ENCODE results near the gene ZMYND8.
A peak's percentile ranks its signal among the peaks of the same experiment; 100 is the strongest.
"Not testable (repeated sequence)": the region's sequence is repeated elsewhere in the genome, so short reads cannot be mapped to it uniquely, and the experiment has no call there.

Gene ZMYND8

DNA sequence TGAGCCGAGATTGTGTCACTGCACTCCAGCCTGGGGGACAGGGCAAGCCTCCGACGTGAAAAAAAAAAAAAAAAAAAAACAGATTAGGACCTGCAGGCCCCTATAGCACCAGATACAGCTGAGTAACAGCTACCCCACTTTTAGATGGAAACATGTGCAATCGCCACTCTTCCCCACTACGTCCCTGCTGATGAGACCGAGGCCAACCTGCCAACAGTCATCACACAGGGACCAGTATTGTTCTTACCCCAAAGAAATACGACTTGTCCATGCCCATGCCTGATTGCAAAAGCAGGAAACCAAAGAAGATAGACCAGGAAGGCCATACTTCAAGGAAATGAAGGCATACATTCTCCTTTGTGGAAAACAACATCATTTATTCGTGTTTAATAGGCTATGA, 45.8 kb downstream of the ZMYND8 start:
- no peak for DNase-seq (ENCODE audit: low spot score)

DNA sequence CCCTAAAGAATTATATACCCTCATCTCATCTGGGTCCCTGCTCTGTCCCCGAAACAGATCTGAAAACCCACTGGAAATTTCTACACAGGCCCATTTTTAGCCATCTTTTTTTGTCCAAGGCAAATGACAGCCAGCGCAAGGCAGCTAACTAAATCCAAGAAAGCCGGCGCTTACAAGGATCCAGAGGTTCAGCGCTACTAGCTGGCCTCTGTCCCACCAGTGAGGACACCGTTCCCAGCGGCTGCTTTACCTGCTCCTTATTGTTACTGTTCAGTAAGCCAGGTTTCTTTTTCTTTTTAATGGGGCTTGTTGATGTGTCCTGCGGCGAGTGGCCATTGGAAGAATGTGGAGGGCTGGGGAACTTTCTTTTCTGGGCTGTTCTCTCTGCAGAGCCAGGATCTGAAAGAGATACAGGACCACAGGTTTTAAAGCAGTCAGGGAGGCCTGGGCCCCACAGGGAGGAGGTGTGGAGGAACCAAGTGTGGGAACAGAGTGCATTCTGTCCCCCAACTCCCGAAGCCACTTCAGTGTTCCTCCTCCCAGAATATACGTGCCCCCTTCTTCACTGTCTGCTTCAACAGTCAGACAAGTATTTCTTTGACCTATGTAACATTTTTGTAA, 46.6 kb downstream of the ZMYND8 start:
- DNase-seq (ENCODE audit: low spot score) = no peak

DNA sequence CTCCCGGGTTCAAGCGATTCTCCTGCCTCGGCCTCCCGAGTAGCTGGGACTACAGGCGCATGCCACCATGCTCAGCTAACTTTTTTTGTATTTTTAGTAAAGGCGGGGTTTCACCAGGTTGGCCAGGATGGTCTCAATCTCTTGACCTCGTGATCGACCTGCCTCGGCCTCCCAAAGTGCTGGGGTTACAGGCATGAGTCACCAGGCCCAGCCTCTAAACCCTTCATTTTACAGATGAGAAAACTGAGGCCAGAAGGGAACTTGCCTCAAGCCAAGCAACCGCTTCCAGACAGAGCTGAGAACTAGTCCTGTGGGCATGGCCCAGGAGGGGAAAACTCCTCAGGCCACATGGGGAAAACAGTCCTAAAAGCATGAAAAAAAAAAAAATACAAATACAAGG, 47.1 kb downstream of the ZMYND8 start:
- DNase-seq (ENCODE audit: low spot score) = no peak

DNA sequence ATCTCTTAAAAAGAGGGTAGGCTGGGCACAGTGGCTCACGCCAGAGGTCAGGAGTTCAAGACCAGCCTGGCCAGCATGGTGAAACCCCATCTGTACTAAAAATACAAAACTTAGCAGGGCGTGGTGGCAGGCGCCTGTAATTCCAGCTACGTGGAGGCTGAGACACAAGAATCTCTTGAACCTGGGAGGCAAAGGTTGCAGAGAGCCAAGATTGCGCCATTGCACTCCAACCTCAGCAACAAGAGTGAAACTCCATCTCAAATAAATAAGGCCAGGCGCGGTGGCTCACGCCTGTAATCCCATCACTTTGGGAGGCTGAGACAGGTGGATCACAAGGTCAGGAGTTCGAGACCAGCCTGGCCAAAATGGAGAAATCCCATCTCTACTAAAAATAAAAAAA, 48.9 kb downstream of the ZMYND8 start:
- not testable (repeated sequence) for DNase-seq (ENCODE audit: low spot score)

DNA sequence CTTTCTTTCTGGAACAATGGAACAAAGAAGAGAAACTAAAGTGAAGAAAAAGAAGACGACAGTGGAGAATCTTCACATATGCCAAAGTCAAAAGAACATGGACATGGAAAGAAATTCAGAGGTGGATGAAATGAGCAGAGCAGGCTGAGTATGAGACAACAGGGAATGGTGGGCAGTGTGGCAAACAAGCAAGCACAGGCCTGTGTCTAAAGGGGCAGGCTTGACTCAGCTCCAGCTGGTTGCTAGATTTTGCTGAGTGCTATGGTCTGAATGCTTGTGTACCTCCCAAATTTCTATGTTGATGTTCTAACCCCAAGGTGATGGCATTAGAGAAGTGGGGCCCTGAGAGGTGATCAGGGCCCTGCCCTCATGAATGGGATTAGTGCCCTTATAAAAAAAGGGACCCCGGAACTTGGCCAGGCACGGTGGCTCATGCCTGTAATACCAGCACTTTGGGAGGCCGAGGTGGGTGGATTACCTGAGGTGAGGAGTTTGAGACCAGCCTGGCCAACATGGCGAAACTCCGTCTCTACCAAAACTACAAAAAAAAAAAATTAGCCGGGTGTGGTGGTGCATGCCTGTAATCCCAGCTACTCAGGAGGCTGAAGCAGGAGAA, 49.6 kb downstream of the ZMYND8 start:
- no peak for DNase-seq (ENCODE audit: low spot score)

DNA sequence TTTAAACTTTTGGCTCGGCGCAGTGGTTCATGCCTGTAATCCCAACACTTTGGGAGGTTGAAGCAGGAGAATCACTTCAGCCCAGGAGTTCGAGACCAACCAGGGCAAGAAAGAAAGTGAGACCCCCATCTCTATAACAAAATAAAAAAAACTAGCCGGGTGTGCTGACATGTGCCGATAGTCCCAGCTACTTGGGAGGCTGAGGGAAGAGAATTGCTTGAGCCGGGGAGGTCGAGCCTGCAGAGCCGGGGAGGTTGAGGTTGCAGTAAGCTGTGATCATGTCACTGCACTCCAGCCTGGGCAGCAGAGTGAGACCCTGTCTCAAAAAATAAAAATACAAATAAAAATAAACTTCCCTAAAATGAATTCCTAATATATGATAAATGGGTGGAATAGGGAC, 50.4 kb downstream of the ZMYND8 start:
- no peak for DNase-seq (ENCODE audit: low spot score)

DNA sequence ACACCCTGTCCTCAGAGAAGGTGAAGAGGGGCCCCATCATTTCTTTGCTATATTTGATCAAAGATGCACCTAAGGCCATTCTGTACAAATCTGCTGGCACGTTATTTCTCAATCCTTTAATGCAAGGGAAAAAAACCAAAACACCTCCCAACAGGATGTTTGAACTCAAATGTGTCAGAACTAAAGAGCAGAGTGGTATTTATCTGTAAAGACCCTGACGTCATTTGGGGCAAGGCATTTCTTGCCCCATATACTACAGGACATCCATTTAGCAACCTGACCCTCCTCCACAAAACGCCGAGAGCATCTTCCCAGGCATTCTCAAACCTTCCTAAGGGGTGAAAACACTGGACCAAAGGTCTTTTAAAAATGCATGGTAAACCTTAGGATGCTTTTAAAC, 50.8 kb downstream of the ZMYND8 start:
- no peak for DNase-seq (ENCODE audit: low spot score)

DNA sequence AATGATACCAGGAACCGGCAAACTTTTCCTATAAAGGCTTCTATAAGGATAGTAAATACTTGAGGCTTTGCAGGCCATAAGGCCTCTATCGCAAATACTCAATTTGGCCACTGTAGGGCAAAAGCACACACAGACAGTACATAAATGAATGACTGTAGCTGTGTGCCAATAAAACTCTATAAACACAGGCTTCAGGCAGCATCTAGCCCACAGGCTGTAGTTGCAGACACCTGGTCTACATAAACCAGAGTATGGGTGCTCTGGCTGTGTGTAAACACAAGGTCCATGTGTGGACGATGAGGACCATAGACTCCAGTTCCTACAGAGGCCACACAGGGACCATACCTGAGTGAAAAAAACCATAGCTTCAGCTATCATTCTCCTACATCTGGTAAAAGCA, 52.2 kb downstream of the ZMYND8 start:
- DNase-seq (ENCODE audit: low spot score) = no peak

DNA sequence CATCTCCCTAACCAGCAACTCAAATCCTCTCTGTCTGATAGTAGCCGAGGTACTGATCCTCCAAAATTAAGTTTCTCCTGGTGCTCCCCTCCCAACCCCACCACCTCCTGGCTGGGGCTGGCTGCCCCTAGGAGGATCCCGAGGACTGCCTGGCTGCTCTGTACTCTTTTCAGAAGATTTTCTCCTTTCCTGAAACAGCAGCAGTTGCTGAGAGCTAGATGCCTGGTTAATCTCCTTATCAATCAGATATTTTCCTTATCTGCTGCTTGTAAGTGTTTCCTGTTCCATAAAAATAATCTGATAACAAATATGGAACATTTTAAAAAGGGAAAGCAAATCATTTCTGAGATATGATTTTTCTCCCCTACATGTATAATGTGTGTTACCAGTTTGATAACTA, 52.8 kb downstream of the ZMYND8 start:
- no peak for DNase-seq (ENCODE audit: low spot score)

DNA sequence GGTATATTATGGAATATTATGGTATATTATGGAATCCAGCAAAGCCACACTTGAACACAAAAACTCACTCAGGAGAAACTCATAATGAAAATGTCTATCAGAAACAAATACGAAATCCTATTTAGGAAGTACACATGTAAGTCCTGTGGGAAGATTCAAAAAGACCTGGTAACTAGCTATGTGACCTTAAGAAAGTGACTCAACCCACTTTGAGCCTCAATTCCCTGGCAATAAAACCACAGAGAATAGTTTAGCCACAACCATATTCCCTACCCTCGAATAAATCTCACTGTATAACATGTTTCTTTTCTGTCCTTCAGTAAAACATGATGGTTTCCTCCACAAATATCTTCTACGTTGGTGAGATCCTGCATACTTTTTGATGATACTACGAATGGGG, 56.4 kb downstream of the ZMYND8 start:
- DNase-seq (ENCODE audit: low spot score) = no peak

DNA sequence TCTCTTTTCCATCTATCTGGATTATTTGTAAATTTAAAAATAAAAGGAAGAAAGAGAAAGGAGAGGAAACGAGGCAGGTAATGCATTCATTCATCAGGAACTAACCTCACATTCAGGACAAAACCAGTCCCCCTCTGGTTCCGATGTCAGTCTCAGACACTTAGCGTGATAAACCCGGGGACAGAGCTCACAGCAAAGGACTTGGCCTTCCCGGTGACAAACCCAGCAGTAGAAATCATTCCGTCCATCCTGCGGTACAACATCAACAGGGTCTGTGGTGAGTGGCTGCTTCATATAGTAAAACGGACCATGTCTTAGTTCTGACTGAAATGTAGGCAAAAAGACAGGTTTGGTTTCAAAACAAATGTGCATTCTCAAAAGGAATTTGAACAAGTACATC, 57.9 kb downstream of the ZMYND8 start:
- DNase-seq (ENCODE audit: low spot score) = no peak

DNA sequence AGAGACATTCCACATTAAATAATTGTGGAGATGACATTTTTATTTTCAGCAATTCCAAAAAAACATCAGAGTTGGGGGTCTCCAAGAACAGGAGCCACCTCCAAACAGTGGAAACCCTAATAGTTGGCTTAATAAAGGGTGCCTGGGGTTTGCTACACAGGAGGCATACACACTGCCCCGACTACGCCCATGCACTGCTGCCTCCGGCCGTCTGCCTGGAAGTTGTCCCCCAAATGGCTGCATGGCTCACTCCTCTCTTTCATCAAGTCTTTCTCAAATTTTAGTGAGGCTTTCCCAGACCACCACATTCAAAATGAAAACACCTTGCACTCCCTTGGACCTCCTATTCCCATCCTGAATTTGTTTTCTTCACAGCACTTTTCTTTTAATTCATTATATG, 58.8 kb downstream of the ZMYND8 start:
- DNase-seq (ENCODE audit: low spot score) = no peak

DNA sequence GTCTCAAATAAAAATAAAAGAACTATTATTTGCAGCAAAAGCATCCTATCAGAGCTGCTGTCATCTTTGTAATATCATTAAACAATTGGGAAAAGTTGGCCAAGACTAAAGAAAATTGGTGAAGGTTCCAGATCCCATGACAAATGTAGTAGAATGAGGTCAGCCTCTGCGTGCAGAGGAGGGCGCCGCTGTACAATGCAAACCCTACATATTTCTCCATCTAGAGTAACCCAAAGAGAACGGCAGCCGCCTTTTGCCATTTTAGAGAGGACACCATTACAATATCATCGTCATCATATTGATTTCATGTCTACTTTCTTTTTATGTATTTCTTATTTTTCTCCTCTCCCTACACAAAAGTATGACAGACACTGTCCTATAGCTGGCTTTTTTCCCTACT, 59.5 kb downstream of the ZMYND8 start:
- DNase-seq (ENCODE audit: low spot score) = peak; percentile 43

DNA sequence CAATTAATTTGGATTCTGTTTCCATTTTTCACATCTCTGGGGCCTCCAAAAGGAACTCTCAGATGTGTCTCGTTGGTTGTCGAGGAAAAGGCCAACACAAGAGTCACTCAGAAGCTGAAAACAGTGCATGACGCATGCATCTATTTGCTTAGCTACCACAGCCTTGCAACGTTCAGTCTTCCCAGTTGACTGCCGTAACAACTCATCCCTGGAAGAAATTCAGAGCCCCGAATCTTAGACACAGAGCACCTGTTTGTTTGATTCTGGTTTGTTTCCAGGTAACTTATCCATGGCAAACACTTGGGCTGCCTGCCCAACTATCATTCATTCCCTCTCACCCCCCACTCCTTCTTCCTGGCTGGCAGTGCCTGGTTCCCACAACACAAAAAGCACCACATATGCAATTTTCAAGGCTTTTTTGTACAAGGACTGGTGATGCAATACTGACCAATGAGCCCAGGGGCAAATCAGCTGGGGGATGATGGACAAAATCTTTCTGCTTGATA, 60.5 kb downstream of the ZMYND8 start:
- DNase-seq (ENCODE audit: low spot score) = no peak

DNA sequence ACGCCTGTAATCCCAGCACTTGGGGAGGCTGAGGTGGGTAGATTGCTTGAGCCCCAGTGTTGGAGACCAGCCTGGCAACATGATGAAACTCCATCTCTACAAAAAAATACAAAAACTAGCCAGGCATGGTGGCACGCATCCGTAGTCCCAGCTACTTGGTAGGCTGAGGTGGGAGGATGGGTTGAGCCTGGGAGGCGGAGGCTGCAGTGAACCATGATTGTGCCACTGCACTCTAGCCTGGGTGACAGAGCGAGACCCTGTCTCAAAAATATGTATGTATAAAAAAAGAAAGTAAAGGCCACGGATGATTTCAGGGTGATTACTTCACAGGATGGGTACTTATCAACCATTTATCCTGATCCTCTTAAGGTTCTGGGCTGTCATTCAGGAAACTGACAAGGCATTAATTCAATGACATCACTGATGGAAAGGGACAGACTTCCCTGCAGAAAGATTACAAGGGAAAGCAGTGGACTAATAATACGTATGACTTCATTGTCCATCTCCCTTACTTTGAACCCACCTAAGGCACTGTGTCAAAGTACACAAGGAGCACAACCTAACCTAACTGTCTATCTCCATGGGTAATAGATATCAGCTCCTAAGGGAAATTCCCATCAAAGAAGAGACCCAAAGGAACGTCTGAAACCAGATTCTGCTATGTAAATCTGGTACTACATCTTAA, 61.2 kb downstream of the ZMYND8 start:
- DNase-seq (ENCODE audit: low spot score) = no peak

DNA sequence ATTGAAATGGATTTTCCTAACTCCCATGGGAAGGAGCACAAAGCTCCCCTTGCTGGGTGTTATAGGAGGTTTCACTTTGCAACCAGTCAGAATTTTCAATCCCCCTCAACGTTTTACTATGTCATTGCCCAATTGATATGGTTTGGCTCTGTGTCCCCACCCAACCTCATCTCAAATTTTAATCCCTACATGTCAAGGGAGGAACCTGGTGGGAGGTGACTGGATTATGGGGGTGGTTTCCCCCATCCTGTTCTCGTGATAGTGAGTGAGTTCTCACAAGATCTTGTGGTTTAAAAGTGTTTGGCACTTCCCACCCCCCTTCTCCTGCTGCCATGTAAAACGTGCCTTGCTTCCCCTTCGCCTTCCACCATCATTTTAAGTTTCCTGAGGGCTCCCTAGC, 62.9 kb downstream of the ZMYND8 start:
- no peak for DNase-seq (ENCODE audit: low spot score)

DNA sequence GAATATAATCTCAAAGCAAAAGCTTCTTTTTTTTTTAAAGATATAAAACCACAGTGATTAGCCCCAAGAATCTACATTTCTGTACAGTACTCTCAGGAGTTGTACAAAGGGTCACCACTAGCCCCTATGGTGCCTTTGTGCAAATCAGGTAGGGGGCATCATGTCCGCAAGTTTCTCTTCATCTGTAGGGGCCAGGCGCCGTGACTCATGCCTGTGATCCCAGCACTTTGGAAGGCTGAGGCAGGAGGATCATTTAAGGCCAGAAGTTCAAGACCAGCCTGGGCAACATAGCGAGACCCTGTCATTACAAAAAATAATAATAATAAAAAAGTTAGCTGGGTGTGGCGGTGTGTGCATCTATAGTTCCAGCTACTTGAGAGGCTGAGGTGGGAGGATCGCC, 63.9 kb downstream of the ZMYND8 start:
- no peak for DNase-seq (ENCODE audit: low spot score)

DNA sequence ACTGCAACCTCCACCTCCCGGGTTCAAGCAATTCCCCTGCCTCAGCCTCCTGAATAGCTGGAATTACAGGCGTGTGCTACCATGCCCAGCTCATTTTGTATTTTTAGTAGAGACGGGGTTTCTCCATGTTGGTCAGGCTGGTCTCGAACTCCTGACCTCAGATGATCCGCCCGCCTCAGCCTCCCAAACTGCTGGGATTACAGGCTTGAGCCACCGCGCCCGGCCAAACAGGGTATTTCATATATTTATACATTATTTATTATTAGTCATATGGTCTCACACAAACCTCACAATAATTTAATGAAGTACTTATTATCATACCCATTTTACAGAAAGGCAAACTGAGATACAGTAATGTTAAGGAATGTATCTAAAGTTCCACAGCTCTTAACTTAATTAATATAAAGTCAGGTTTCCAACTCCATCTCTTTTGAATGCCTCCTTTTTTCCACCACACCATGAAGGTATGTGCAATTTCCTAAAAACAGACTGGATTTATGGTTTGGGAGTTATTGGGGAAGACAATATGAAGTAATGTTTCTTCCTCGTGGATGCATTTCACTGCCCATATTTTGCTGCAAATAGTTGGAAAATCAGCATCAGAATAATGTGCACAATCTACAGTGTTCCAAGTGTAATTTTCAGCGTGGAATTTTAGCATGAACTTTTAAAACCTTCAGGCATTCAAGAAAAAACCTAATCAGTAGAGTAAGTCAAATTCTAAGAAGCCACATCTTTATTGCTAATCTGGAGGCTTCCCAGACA, 65.7 kb downstream of the ZMYND8 start:
- no peak for DNase-seq (ENCODE audit: low spot score)

DNA sequence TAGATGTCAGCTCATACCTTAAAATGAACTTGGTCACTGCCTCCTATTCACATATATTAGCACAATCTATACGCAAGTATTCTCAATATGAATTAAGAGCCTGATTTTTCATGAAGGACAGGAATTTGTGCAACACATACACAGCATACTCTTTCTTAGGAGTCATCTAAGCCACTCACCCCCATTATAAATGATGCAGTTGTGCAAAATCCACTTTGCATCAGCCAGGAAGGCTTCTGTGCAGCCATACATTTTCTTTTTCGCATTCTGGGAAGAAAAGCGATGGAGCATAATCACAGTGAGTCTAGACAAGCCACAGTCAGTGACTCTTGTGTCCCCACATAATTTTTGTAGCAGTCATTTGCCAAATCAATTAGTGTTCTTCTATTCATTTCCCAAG, 66.5 kb downstream of the ZMYND8 start:
- DNase-seq (ENCODE audit: low spot score) = no peak

DNA sequence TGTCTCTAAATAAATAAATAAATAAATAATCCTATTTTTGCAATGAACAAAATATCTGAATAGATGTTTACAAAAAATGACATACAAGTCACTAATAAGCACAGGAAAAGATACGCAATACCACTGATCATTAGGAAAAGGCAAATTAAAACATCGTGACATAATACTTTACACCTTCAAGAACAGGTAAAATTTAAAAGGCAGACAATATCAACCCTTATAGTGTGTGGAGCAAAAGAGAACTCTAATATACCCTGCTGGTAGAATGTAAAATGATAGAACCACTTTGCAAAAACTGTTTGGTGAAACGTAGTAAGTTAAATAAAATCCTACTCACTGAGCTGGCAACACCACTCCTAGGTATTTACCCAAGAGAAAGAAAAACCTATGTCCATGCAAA, 67.4 kb downstream of the ZMYND8 start:
- no peak for DNase-seq (ENCODE audit: low spot score)

DNA sequence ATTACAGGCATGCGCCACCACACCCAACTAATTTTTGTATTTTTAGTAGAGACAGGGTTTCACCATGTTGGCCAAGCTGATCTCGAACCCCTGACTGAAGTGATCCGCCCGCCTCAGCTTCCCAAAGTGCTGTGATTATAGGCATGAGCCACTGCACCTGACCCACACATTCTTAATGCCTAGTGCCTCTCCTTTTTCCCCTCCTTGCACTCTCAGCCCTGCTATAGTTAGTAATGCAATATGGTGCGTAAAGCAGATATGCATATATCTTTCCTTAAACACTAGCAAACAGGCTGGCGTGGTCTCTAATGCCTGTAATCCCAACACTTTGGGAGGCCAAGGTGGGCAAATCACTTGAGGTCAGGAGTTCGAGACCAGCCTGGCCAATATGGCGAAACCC, 68.0 kb downstream of the ZMYND8 start:
- DNase-seq (ENCODE audit: low spot score) = not testable (repeated sequence)

DNA sequence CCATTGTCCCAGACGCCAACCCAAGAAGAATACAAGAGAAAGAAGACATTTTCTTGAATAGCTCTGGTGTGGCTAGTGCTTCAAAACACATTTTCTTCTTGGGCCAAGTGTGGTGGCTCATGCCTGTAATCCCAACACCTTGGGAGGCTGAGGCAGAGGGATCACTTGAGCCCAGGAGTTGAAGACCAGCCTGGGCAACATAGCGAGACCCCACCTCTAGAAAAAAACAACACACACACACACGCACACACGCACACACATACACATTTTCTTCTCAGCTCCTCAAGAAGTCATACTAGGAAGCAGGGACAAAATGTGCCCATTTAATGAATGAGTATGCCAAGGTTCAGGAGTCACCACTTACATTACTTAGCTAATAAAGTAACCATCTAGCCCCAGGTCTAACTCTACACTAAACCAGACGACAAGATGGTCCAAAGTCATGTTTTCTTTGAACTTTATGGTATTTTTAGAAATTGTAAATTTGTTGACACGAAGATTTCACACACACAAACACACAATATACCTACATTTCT, 68.8 kb downstream of the ZMYND8 start:
- DNase-seq (ENCODE audit: low spot score) = no peak

DNA sequence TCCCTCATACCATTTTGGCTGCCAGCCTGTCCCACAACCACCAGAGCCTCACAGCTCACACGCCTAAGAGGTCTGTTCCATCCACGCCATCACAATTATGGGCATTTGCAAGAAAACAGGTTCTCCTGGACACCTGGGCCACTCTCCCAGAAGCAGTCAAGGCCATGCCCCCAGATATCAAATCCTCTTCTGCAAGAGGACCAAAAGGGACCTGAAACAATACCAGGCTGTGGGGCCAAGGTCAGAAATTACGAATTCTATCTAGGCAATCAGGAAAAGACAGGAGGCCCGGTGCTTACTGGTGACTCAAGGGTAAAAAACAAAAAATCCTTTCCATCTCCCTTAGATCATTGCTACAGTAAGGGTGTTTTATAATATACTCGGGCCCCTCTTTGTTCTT, 69.8 kb downstream of the ZMYND8 start:
- DNase-seq (ENCODE audit: low spot score) = no peak

Measured in hematopoietic multipotent progenitor cell treated with erythropoietin and hydrocortisone succinate and interleukin-3 and kit ligand, for 15 days (in vitro differentiated cells).